Measurements from ENCODE around the gene PTP4A2.

- no peak for TF ChIP-seq POLR2AphosphoS5 (IDR thresholded peaks at IDR 0.05)
- TF ChIP-seq CTCF (IDR thresholded peaks at IDR 0.05): no peak
Measured at GRCh38 chr1:31949862-31950261, 11.7 kb upstream of the PTP4A2 start.

All from breast epithelium (tissue), 3 donors.